HEK293 (cell line): Measurements from ENCODE around the gene SAMD14.

ENCODE experiments used
- CTCF ChIP-seq: fragments of 450-650 bp; formaldehyde crosslinking; IDR thresholded peaks from 2 replicates; pipeline ENCODE4 v1.5.1; 2016; ENCODE audit warnings: missing biosample characterization, missing genetic modification characterization
- KLF10 ChIP-seq: fragments of 450-650 bp; IDR thresholded peaks from 2 replicates; pipeline ENCODE4 v1.5.1; 2018; ENCODE audit warnings: missing biosample characterization, mild to moderate bottlenecking, missing genetic modification characterization
- ZNF302 ChIP-seq: fragments of 450-650 bp; formaldehyde crosslinking; IDR thresholded peaks from 2 replicates; pipeline ENCODE4 v1.5.1; 2016; ENCODE audit warnings: missing biosample characterization, missing genetic modification characterization, low read depth
- ZNF311 ChIP-seq: fragments of 450-650 bp; formaldehyde crosslinking; IDR thresholded peaks from 2 replicates; pipeline ENCODE4 v1.5.1; 2017; ENCODE audit warnings: missing biosample characterization, missing genetic modification characterization, borderline replicate concordance
- ZNF335 ChIP-seq: fragments of 450-650 bp; formaldehyde crosslinking; conservative IDR thresholded peaks from 2 replicates; pipeline ENCODE4 v1.5.1; 2016; ENCODE audit warnings: missing biosample characterization, missing genetic modification characterization
- ZNF350 ChIP-seq: fragments of 450-650 bp; formaldehyde crosslinking; IDR thresholded peaks from 2 replicates; pipeline ENCODE4 v1.5.0; 2017; ENCODE audit warnings: missing biosample characterization, mild to moderate bottlenecking, missing genetic modification characterization

- TF ChIP-seq ZNF311, result no peak
- no peak for TF ChIP-seq CTCF (tag by site-specific recombination)
- TF ChIP-seq ZNF335, result no peak
- no peak for TF ChIP-seq ZNF350 (tag by site-specific recombination)
- TF ChIP-seq KLF10 (tag by site-specific recombination), result no peak
- no peak for TF ChIP-seq ZNF302 (tag by site-specific recombination)
These were observed 13.7 kb upstream of the SAMD14 start for GRCh38 chr17:50143461-50144176.
